GM12878 (cell line): ENCODE results near the gene DNAH8. TPM values are rescaled to one million over a fixed set of nuclear protein-coding genes. Genes with fewer than 3 reads are reported as not detected.
A peak's percentile ranks its signal among the peaks of the same experiment; 100 is the strongest.

Source experiments
- ATAC-seq: fragments of 200-7000 bp; cut with Tn5 transposase; 3 replicates; pipeline ENCODE4 v1.9.1; 2020; ENCODE audit warnings: mild to moderate bottlenecking, moderate library complexity
- BruUV-seq: library from RNA; stranded (reverse); fragments of 400-500 nt; replicated peaks from 2 replicates; lab custom pipeline; 2021; lab: Mats Ljungman, UMichigan
- CTCF ChIA-PET: fragments of 300-600 bp; sonication (Branson Sonifier 250); formaldehyde crosslinking; extraction: SDS; loops from one replicate; lab custom pipeline; 2021; ENCODE audit warnings: inconsistent platforms; lab: Yijun Ruan, JAX
- POLR2A ChIA-PET: fragments of 350-600 bp; formaldehyde crosslinking; extraction: SDS; loops from one replicate; lab custom pipeline; 2021; ENCODE audit warnings: inconsistent platforms; lab: Charles Lee
- RAD21 ChIA-PET: fragments of 300-600 bp; sonication (Branson Sonifier 250); formaldehyde crosslinking; loops from one replicate; lab custom pipeline; 2023; ENCODE audit warnings: antibody characterized with exemption; ENCODE audit not compliant: unreplicated experiment; lab: Charles Lee
- SMC1A ChIA-PET: fragments of 300-600 bp; sonication (Branson Sonifier 250); formaldehyde crosslinking; loops from one replicate; lab custom pipeline; 2023; ENCODE audit not compliant: unreplicated experiment, uncharacterized antibody; lab: Charles Lee
- DNase-seq: peaks from one replicate; pipeline ENCODE4 v3.0.0-alpha.2; 2011; ENCODE audit warnings: low read depth, low spot score
- FAIRE-seq: peaks from 3 replicates; lab custom pipeline; 2011; peaks lifted over from hg19 to GRCh38; lab: Jason Lieb, UNC
- H2AFZ ChIP-seq: 2 replicates; pipeline ENCODE4 v1.6.0; 2011; ENCODE audit warnings: low read depth, low read length, control low read depth; ENCODE audit not compliant: control insufficient read depth
- H3K27ac ChIP-seq: 2 replicates; pipeline ENCODE4 v1.5.1; 2011; ENCODE audit warnings: control low read depth; ENCODE audit not compliant: control insufficient read depth, insufficient read depth
- H3K27me3 ChIP-seq, 2 experiments: replicated peaks in 1 of 2; 2 replicates each; pipeline versions ENCODE4 v1.6.0 to v1.6.1; 2011; ENCODE audit warnings: low read length in 1 of 2; ENCODE audit not compliant: control insufficient read depth in 2 of 2, insufficient read depth in 2 of 2
- H3K36me3 ChIP-seq, 2 experiments: 2 replicates each; pipeline ENCODE4 v1.5.1; 2011; ENCODE audit warnings: low read length in 1 of 2; ENCODE audit not compliant: control insufficient read depth in 2 of 2, insufficient read depth in 2 of 2
- H3K4me1 ChIP-seq: 2 replicates; pipeline ENCODE4 v1.6.1; 2011; ENCODE audit warnings: mild to moderate bottlenecking, low read length, moderate library complexity, mixed read lengths; ENCODE audit not compliant: control insufficient read depth, insufficient read depth
- H3K4me2 ChIP-seq: 2 replicates; pipeline ENCODE4 v1.6.0; 2011; ENCODE audit warnings: control low read depth; ENCODE audit not compliant: control insufficient read depth, insufficient read depth
- H3K4me3 ChIP-seq: fragments of 200-600 bp; sonication (generic); 2 replicates; pipeline ENCODE4 v1.5.1; 2016
- H3K79me2 ChIP-seq: 2 replicates; pipeline ENCODE4 v1.6.0; 2011; ENCODE audit warnings: low read length; ENCODE audit not compliant: control insufficient read depth, insufficient read depth
- H3K9ac ChIP-seq: 2 replicates; pipeline ENCODE4 v1.8.0; 2011; ENCODE audit warnings: low read length, control low read depth, mixed read lengths; ENCODE audit not compliant: control insufficient read depth, insufficient read depth
- H3K9me3 ChIP-seq: replicated peaks from 3 replicates; pipeline ENCODE4 v1.5.1; 2011; ENCODE audit warnings: mild to moderate bottlenecking, low read length; ENCODE audit not compliant: control insufficient read depth, insufficient read depth
- H4K20me1 ChIP-seq: 2 replicates; pipeline ENCODE4 v1.6.0; 2011; ENCODE audit not compliant: control insufficient read depth, insufficient read depth
- HDAC2 ChIP-seq: fragments of 200-600 bp; sonication (generic); IDR thresholded peaks from 2 replicates; pipeline ENCODE4 v1.6.1; 2017
- HDGF ChIP-seq: fragments of 450-650 bp; IDR thresholded peaks from 2 replicates; pipeline ENCODE4 v1.6.1; 2016; ENCODE audit warnings: antibody characterized with exemption
- IKZF1 ChIP-seq: fragments of 450-650 bp; conservative IDR thresholded peaks from 2 replicates; pipeline ENCODE4 v1.6.1; 2017; ENCODE audit warnings: antibody characterized with exemption, mild to moderate bottlenecking
- SP1 ChIP-seq: IDR thresholded peaks from one replicate; pipeline ENCODE4 v1.6.1; 2011; ENCODE audit warnings: low read depth, low read length
- ZBTB33 ChIP-seq: fragments of 450-650 bp; IDR thresholded peaks from 2 replicates; pipeline ENCODE4 v1.6.1; 2017; ENCODE audit warnings: mild to moderate bottlenecking
- WGBS: methylation state at CpG from one replicate; pipeline ENCODE4 v1.1.6; 2016; ENCODE audit warnings: low lambda C conversion rate; ENCODE audit not compliant: insufficient replicate concordance, insufficient coverage; ENCODE audit errors: missing lambda C conversion rate; 5-methylcytosine and 5-hydroxymethylcytosine counted together
- in situ Hi-C: fragments of 300-500 bp; cut with MboI; formaldehyde crosslinking; loops from 9 replicates; pipeline ENCODE4 v1.14.3; 2018; ENCODE audit warnings: mixed read lengths
- intact Hi-C: fragments of 100-400 bp; cut with micrococcal nuclease; formaldehyde crosslinking; loops from one replicate; pipeline ENCODE4 v1.14.2; 2022; ENCODE audit not compliant: unreplicated experiment
- polyA plus RNA-seq, 11 experiments: library from polyadenylated mRNA; depleted of rRNA in 4 of 11; unstranded in 6 of 11; stranded (reverse) in 5 of 11; fragments of >200 nt; fragmentation: Nextera tagmentation in 4 of 11; fragmentation: Illumina TruSeq in 1 of 11; extraction: Ambion mirVana in 4 of 11; extraction: Trizol in 1 of 11; gene quantifications; 1 replicate in 1 of 11; 2 replicates in 10 of 11; pipeline versions ENCODE4 v1.2.1 to v1.2.3, GENCODE V29; 2011 to 2016; ENCODE audit warnings: inconsistent platforms in 2 of 11, missing spikeins in 2 of 11, low read depth in 1 of 11
- total RNA-seq, 4 experiments: library from RNA; depleted of rRNA in 3 of 4; stranded (reverse); fragments of >200 nt in 3 of 4; fragmentation: Illumina TruSeq in 1 of 4; extraction: Trizol in 1 of 4; gene quantifications; 2 replicates each; pipeline versions ENCODE4 v1.2.1 to v1.2.3, GENCODE V29; 2013 to 2021

Gene DNAH8
- total and polyA plus RNA-seq, 10 of the 15 experiments (the other 5 are each of a cell fraction or from before 2014, with no cell fraction given): 0.02 to 0.34 (median 0.10) TPM; not detected in 3

GRCh38 chr6:38775870-38776269 is 60.8 kb downstream of the DNAH8 start (continued):
- TF ChIP-seq ZBTB33: no peak
- TF ChIP-seq, all 136 proteins: peak for 11

- WGBS: 0% methylated on average over 1 of the region's 1 CpG
- DNase-seq: no peak
- no peak overlapping the region for H3K9ac ChIP-seq
- ATAC-seq: peak; percentile 58
- H3K4me3 ChIP-seq: 0 out of 2 replicates have a peak overlapping the region, but pooled peaks have one; percentile 0
- H3K79me2 ChIP-seq: no peaks in the 10 kb centered on the region
- H3K27ac ChIP-seq: no peak overlapping the region; the same call in 1 of the 2 replicates
- no peaks in the 10 kb centered on the region for H3K27me3 ChIP-seq
- no TSS peak for BruUV-seq
- no peaks in the 10 kb centered on the region for H3K36me3 ChIP-seq
- H4K20me1 ChIP-seq: no peaks in the 10 kb centered on the region
- RAD21 ChIA-PET: no interaction called here
- H3K4me2 ChIP-seq: peak overlapping the region; percentile 44; the same call in 1 of the 2 replicates
- H3K9me3 ChIP-seq: no peaks in the 10 kb centered on the region; the same call in 2 of the 3 replicates
- TF ChIP-seq IKZF1 (0 out of 2 replicates have a peak, but pooled peaks have one; percentile 11), HDAC2 (no peak), HDGF (0 out of 2 replicates have a peak, but pooled peaks have one; percentile 0), SP1 (no peak)
- TF ChIP-seq, all 136 proteins: peak for 2
- Histone ChIP-seq H2AFZ (peak overlapping the region; percentile 33; the same call in 1 of the 2 replicates), H3K4me1 (peaks cover 29% of the 10 kb centered on the region)
- in situ Hi-C loops (no loop called here), intact Hi-C loops (no loop called here)
- FAIRE-seq: no peak
- POLR2A ChIA-PET: no interaction called here
- SMC1A ChIA-PET: interaction anchor here (0.6 kb wide), 1 partner anchor 23 kb away, joined by 3 read pairs; no protein-coding TSS in a partner anchor
- CTCF ChIA-PET: interaction anchor here (1.7 kb wide), 1 partner anchor 8 kb away, joined by 10 read pairs; no protein-coding TSS in a partner anchor
Observed at GRCh38 chr6:38776515-38776914, 61.4 kb downstream of the DNAH8 start.
